GM18909 (cell line): ENCODE data around the gene PLEKHA1.

Experiments
- ATAC-seq: cut with Tn5 transposase; IDR thresholded peaks from one replicate; pipeline ENCODE4 v1.9.1; 2021; ENCODE audit warnings: mild to moderate bottlenecking; ENCODE audit not compliant: unreplicated experiment, poor library complexity

The PLEKHA1 gene

DNA sequence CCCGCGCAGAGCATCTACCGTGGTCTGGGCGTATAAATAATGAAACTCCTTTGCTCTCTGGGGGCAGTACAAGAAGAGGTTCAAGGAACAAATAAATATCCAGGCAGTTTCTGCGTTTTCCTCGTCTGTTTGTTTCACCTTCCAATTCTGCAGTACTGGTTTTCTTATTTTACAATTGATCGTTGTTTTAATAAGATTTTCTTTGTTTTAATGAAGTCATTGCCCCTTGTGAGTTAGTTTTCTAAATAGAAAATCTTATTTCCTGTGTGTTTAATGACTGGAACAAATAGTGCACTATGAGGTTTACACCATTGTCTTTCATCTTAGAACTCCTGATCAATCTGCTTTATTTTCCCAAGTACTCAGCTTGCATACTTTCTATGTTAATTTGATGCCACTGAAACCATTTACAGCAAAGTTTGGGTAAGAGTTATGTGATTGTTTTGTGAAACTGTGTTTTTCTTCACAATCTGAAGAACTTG lies 1.2 kb downstream of the PLEKHA1 start:
- ATAC-seq = no peak

DNA sequence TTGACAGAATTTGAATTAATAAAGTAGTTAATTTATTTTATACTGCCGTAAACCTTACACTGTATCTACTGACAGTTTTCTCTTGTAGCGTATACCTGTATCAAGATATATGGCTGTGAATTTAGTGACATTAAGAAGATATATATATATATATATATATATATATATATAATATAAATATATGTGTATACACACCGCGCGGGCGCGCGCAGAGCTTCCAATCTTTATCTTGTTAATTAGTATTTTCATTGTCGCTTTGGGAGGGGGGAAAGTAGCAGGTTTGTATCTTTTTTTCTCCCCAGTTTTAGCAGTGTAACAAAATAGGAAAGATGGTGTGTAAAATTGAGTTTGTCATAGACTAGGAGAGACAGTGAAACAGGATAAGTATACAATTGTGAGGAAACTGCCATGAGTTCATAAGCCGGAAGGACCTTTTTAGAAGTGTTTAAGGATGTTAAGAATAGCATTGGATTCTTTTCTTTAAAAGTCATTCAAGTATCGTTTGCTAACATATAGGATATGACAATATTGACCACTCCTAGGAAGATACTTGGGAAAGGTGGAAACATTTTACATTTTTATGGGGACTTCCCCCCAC lies 2.0 kb downstream of the PLEKHA1 start:
- ATAC-seq = no peak

DNA sequence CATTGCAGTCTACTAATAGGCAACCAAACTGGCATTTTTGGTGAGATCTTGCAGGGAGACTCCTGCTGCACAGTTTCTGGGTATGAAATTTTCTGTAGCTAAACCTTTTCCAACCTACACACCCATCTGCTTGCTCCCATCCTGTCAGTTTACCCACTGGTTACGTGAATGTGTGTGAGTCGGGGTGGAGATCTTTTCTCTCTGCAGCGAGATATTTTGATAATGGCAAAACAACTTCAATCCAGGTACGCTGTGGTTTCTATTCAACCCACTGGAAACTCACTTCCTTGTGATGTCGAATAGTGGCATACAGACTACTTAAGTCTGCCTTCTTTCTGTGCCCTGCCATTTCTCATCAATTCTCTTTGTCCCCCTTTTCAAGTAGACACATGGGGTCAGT lies 4.5 kb downstream of the PLEKHA1 start:
- ATAC-seq = no peak

DNA sequence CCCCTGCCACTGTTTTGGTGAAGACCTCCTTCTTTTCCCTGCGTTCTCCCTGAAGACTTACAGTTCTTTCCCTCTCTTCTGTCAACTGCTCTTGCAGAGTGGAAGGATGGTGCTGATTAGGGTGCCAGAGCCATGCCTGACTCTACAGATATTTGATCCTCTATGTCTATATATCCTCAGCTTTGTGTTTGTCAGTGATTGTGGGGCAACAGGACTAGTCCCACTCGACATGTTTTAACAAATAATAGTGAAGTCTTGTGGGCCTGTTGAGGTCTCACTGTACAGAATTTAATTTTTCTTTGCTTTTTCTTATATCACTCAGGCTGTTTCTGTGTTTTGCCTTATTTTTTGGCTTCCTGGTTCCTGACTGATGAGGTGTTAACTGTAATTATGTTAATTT lies 5.0 kb downstream of the PLEKHA1 start:
- ATAC-seq = no peak

DNA sequence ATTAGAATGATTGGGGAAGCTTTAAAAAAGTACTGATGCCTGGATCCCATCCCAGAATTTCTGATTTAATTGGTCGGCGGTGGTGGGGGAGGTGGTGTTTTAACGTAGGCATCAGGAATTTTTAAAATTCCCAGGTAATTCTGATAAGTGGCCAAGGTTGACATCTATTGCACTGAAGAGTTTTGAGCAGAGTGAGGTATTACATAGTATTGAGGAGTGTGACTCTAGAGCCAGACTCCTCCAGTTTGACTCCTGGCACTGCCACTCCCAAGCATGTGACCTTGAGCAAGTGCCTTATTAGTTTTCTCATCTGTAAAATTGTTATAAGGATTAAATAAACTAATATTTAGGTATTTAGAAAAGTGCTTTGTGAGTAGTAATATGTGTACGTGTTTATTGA lies 6.2 kb downstream of the PLEKHA1 start:
- ATAC-seq = no peak

DNA sequence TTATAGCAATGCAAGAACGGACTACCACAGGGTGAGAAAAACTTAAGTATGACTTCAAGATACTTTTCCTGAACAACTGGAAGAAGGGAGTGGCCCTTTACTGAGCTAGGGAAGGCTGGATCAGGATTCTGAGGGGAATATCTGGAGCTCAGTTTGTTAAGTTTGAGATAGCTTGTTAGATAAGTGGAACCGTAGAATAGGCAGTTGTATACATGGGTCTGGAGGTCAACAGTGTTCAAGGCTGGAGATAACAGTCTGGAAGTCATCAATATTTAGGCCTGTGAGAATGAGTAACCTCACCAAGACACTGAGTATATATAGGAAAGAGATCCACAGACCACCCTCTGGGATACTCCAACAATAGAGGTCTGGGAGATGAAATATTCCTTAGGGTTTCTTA lies 7.2 kb downstream of the PLEKHA1 start:
- ATAC-seq = no peak

DNA sequence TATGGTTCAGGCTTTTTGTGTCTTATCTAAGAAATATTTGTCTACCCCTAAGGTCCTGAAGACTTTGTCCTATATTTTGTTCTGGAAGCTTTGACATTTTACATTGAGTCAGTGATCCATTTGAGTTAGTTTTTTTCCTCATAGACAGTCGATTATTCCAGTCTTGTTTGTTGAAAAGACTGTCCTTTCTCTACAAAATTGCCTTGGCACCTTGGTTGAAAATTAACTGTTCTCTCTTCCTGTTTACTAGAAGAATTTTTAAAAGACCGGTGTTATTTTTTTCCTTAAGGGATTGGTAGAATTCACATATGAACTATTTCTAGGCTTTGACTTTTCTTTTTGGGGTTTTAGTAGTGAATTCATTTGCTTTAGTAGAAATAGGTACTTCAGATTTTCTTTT lies 12.0 kb downstream of the PLEKHA1 start:
- no peak for ATAC-seq

DNA sequence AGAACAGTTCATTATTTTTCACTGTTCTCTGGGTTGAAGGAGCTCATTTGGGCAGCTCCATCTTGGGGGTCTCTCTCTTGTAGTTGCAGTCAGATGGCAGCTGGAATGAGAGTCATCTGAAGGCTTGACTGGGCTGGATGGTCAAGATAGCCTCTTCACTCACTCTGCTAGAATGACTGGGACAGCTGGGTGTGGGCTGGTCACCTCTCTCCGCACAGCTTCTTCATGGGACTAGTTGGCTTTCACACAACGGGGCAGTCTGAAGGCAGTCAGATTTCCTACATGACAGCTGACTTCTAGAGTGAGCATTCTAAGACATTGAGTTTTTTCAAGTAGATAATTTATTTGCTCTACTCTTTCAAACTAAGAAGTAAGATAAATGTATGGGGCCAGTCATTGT lies 13.1 kb downstream of the PLEKHA1 start:
- no peak for ATAC-seq

DNA sequence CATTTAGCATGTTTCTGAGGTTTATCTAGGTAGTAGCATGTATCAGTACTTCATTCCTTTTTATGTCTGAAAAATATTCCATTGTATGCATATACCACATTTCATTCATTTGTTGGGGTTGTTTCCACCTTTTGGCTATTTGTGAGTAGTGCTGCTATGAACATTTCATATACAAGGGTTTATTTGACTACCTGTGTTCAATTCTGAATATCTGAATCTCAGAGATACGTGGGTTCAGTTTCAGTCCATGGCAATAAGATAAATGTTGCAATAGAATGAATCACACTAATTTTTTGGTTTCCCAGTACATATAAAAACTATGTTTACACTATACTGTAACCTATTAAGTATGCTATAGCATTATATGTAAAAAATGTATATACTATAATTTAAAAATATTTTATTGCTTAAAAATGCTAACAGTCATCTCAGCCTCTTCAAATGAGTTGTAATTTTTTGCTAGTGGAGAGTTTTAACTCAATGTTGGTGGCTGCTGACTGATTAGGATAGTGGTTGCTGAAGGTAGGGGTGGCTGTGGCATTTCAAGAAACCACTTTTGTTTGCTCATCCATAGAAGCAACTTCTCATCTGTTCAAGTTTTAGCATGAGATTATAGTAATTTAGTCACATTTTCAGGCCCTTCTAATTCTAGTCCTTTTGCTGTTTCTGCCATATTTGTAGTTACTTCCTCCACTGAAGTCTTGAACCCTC lies 13.9 kb downstream of the PLEKHA1 start:
- no peak for ATAC-seq

DNA sequence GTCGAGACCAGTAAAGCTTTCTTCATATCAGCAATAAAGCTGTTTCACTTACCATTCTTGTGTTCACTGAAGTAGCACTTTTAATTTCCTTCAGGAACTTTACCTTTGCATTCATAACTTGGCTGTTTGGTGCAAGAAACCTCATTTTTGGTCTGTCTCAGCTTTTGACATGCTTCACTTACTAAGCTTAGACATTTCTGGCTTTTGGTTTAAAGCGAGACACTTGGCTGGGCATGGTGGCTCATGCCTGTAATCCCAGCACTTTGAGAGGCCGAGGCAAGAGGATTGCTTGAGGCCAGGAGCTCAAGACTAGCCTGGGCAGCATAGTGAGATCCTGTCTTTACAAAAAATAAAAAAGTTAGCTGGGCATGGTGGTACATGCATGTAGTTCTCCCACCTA lies 15.8 kb downstream of the PLEKHA1 start:
- no peak for ATAC-seq

DNA sequence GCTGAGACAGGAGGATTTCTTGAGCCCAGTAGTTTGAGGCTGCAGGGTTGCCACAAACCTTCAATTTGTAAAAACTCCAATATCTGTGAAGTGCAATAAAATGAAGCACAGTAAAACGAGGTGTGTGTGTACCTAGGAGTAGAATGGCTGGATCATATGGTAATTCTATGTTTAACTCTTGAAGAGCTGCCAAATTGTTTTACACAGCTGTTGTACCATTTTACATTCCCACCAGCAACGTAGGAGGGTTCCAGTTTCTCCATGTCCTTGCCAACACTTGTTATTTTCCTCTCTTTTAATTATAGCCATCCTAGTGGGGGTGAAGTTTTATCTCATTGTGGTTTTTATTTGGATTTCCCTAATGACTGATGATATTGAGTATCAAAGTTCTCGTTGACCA lies 16.2 kb downstream of the PLEKHA1 start:
- ATAC-seq = no peak

DNA sequence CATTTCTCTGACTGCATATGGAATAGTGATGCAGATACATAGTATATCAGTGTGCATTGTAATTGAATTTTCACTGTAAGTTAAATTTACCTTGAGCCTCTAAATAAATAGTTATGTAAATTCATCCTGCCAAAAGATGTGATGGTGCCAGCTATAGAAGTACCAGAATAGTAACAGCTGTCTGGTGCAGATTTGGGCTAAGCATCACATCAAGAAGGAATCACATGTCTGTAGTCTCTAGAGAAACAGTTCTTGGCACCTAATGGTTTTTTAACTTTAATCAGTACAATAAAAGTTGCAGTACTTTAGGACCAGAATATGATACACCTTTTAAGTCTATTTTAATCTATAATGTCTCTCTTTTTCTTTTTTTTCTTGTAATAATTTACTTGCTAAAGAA lies 17.4 kb downstream of the PLEKHA1 start:
- ATAC-seq = no peak

DNA sequence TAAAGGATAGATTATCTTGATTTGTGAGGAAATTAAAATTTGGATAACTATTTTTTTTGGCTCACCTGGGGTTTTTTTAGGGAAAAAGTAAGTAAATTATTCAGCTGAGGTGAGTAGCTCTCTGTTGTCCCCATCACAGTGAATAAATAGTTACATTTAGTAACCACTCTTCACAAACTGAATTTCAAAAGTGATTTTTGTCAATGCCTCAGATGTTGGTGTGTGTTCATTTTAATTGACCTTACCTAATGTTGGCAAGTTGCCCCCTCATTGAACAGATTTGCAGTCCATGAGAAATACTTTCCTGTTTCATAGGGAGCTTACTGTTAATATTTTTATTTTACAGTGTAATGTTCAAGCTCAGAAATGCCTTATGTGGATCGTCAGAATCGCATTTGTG lies 18.3 kb downstream of the PLEKHA1 start:
- ATAC-seq = no peak

DNA sequence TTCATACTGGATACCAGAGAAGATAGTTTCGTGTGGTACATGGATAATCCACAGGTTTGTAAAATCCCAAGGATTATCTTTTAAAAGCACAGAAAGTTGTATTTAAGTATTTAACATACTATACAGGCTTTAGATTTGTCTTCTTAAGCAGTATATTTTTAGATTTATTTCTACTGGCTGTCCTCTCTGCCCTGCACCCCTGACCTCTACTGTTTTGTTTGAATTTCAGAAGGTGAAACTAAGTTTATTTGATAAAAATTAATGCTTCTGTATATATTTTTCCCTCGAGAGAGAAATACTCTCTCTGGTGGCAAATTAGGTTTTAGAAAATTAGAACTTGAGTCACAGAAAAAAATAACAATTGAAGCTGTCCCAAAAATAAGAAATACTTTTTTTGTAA lies 18.8 kb downstream of the PLEKHA1 start:
- no peak for ATAC-seq

DNA sequence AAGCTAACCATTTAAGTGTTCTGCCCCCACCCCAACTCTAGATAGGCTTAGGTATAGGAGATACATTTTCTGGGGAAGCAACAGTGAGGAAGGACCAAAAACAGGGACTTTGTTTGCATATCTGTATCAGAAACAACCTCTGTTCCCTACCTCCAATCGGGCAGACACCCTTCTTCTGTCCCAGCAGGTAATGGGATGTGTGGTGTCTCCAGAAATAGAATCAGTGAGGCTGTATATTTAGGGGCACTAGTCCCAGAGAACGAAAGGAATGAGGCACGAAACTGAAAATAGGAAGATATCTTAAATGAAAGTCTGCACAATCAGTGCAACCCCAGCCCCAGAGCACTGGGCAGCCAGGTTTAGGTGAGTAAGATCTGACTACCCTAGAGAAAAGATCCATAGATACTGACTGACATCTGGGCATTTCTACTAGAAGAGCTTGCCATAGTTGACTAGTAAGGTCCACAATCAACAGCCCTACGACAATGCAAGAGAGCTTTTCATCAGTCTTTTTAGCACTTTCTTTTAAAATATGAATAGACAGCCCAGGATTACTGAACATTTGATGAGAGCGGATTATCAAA lies 28.1 kb downstream of the PLEKHA1 start:
- ATAC-seq = no peak

DNA sequence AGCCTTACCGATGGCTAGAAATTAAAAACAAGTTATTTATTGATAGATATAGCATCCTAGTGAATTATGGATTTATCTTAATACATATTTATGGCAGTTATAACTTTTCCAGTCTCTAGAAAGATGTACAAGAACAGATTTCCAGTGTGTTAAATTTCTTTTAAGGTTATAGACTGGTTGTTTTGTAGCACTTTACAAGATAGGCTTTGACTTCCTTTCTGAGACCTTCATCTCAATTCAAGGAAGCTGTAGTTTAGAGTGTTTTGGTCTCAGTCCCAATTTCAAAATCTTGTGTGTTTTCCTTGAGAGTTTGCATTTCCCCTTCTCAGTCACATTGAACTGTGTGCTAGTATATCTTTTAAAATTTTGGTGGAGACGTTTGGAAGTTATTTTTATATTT lies 30.1 kb downstream of the PLEKHA1 start:
- no peak for ATAC-seq

DNA sequence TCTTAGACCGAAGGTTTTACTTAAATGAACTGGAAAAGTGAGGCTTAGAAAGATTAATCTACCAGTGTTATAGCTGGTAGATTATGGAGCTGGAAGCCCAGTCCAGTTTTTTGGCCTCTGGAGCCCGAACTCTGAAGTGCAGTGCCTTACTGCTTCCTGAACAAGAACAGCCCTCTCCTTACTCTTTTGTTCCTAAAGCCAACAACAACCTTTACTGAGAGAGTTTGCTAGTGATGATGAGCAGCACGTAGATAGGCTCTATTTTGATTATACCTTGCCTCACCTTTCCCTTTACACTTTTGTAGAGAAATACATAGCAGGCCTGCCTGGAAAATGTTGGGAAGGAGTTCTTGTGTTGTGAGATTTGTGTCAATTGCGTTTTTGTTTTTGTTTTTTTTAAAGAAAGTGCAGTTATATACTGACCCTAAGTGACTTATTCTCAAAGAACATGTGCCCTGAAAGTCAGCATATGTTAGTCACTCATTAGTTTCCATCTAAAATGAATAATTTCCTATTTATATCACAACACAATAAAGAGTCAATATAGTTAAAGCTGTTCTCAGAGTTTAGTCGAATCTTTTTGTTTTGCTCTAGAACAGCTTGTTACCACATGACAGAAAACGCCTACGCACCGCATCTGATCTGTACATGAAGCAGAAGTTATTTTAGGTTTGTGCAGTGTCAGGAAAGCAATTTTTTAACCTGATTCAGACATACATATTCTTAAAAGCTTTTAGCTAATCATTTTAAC lies 33.0 kb downstream of the PLEKHA1 start:
- ATAC-seq = no peak

DNA sequence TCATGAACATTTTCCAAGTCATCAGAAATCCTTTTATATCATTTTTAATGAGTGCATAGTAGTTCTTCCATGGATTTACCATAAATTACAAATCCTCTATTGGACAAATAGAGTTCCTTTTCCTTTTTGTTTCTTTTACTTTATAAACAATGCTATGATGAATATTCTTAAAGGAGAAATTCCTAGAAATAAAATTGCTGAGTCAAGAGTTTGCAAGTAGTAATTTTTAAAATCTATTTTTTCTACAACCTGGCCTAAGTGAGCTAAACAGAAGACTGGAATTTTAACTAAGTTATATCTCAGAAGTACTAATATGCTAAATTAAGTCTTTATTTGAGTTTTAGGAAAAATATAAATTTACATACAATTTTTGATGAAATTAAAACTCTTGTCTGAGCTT lies 38.8 kb downstream of the PLEKHA1 start:
- no peak for ATAC-seq

DNA sequence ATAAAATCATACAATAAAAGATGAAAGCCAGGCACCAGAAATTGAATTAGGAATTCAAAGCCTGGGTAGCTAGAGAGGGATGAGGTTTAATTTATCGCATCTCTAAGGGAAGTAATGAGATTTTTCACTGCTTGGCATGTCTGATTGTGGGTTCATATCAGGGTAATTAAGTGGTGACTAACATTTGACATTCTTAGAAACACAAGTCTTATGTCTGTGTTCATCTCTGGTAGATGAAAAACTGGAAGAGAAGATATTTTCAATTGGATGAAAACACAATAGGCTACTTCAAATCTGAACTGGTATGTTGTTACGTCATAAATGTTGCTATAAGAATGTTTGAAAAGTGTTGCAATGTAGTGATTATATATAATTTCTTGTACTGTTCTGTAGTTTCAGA lies 43.2 kb downstream of the PLEKHA1 start:
- ATAC-seq = no peak

DNA sequence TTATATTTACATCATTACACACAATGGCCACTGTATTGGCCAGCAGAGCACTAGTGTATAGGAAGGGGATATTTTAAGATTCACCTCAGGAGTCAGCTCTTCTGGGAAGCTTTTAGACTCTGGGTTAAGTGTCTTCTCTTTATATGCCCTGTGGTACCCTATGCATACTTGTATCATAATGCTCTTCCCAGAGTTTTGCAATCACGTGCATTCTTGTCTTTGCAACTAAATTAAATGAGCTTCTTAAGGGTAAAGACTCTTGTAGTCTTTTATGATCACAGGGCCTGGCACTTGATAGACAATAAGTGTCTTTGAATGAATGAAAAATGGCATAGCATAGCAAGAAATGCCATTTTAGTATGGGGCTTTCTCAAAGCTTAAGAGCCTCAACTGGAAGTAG lies 44.5 kb downstream of the PLEKHA1 start:
- ATAC-seq = no peak
